HL-60/S4 (cell line): ENCODE measurements around the gene MPV17.
"Not testable (repeated sequence)": the region's sequence is repeated elsewhere in the genome, so short reads cannot be mapped to it uniquely, and the experiment has no call there.

Experiments
- in situ Hi-C: fragments of 300-500 bp; cut with MboI; formaldehyde crosslinking; loops from 2 replicates; pipeline ENCODE4 v1.14.3; 2022; ENCODE audit warnings: low sequenced_read_pairs

MPV17 gene

GRCh38 chr2:27323596-27324285 is 844 bp upstream of the MPV17 start:
- in situ Hi-C loops = no loop called here

GRCh38 chr2:27322301-27322765 is 564 bp downstream of the MPV17 start:
- in situ Hi-C loops = no loop called here

GRCh38 chr2:27320958-27321543 is 1.8 kb downstream of the MPV17 start:
- in situ Hi-C loops = no loop called here

GRCh38 chr2:27319839-27320238 is 3.1 kb downstream of the MPV17 start:
- in situ Hi-C loops = not testable (repeated sequence)

GRCh38 chr2:27316655-27317412 is 6.1 kb downstream of the MPV17 start:
- in situ Hi-C loops = no loop called here

GRCh38 chr2:27315122-27315521 is 7.8 kb downstream of the MPV17 start:
- in situ Hi-C loops = no loop called here

GRCh38 chr2:27314709-27315108 is 8.2 kb downstream of the MPV17 start:
- in situ Hi-C loops = no loop called here

GRCh38 chr2:27313882-27314645 is 8.8 kb downstream of the MPV17 start:
- in situ Hi-C loops = no loop called here

GRCh38 chr2:27312152-27312551 is 10.7 kb downstream of the MPV17 start:
- in situ Hi-C loops = no loop called here

GRCh38 chr2:27309651-27310050 is 13.2 kb downstream of the MPV17 start:
- in situ Hi-C loops = no loop called here

- in situ Hi-C loops = no loop called here
Observed at GRCh38 chr2:27308359-27308881, 14.5 kb downstream of the MPV17 start, which contains the start of gene UCN. Gene UCN, minus strand, starts transcription at chr2:27308445. Its CDS starts 550 bp downstream, at chr2:27307895.

GRCh38 chr2:27307545-27308358 is 15.1 kb downstream of the MPV17 start:
- in situ Hi-C loops = no loop called here

- in situ Hi-C loops = no loop called here
Observed at GRCh38 chr2:27307287-27307544, 15.7 kb downstream of the MPV17 start.

GRCh38 chr2:27306573-27307286 is 16.2 kb downstream of the MPV17 start:
- in situ Hi-C loops = no loop called here

GRCh38 chr2:27306136-27306535 is 16.8 kb downstream of the MPV17 start:
- in situ Hi-C loops = no loop called here

GRCh38 chr2:27305516-27305915 is 17.4 kb downstream of the MPV17 start:
- in situ Hi-C loops = no loop called here

- in situ Hi-C loops = no loop called here
Observed at GRCh38 chr2:27304488-27305240, 18.2 kb downstream of the MPV17 start.

- in situ Hi-C loops = no loop called here
Observed at GRCh38 chr2:27303093-27304025, 19.5 kb downstream of the MPV17 start.
